Stimulated activated CD4-positive, alpha-beta T cell treated with anti-CD3 and anti-CD28 coated beads, Interleukin-15, amount 100 ng/mL, for 48 hours (primary cell): ENCODE data around the gene LRMDA.
"Not testable (repeated sequence)": the region's sequence is repeated elsewhere in the genome, so short reads cannot be mapped to it uniquely, and the experiment has no call there.

Source experiments
- DNase-seq, 2 donors: peaks; one replicate each; pipeline ENCODE4 v3.0.0-alpha.2; 2020; ENCODE audit warnings: low read depth in 2 of 2

The LRMDA gene

DNA sequence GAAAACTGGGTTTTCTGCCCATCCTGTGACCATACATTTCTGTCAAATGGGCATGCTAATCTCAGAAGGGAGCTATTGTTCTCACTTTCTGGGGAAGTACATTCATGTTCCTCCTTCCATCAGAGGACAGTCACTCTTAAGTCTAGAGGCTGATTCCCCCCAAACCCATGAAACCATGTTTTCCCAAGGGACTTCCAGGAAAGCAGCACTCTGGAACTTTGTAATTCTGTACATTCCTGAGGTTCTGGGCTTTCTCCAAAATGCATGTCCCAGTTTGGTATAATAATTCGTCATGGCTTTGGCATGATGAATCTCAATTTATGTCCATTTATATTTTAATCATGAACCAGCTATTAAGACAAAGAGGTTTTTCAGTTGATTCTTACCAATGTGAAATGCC lies 688.1 kb downstream of the LRMDA start:
- DNase-seq = no peak

DNA sequence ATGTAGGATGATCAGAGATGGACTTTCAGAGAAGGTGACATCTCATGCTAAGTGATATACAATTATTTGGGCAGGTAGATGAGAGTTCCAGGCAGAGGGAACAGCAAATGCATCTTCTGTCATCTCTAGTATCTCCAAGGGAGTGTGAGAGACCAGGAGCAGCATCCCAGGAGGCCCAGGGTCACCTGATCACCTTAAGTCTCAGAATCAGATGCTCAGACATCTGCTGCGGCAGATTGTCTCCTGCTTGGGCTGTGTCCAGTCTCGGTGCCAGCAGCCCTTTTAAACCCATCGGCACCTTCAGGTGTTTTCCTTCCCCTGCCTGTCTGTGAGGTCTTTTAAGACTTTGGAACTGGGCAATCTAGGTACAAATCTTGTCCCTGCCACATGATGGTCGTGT lies 690.6 kb downstream of the LRMDA start:
- DNase-seq = no peak

- no peak for DNase-seq
These were observed 692.9 kb downstream of the LRMDA start for GRCh38 chr10:76124280-76124679.

DNA sequence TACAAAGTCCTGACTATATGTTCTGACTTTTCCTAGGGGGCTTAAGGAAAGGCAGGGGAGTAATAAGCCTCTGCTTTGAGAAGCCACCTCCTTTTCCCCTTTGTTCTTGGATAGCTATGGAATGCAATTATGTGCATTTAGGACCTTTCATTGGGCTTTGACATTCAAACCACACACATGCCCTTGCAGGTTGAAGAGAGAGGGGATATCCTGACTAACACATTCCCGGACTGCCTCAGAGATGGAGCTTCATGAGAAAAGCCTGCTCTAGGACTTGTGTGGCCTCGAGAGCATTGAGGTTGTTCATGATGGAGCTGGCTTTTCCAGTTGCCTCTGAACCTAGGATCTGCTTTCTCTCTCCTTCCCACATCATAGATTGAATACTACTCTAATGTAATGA lies 694.5 kb downstream of the LRMDA start:
- no peak for DNase-seq

GRCh38 chr10:76126607-76127527 lies 695.4 kb downstream of the LRMDA start:
- DNase-seq = no peak

- no peak for DNase-seq
These were observed 696.7 kb downstream of the LRMDA start for GRCh38 chr10:76127984-76128589.

GRCh38 chr10:76129213-76129612 lies 697.8 kb downstream of the LRMDA start:
- no peak for DNase-seq

DNA sequence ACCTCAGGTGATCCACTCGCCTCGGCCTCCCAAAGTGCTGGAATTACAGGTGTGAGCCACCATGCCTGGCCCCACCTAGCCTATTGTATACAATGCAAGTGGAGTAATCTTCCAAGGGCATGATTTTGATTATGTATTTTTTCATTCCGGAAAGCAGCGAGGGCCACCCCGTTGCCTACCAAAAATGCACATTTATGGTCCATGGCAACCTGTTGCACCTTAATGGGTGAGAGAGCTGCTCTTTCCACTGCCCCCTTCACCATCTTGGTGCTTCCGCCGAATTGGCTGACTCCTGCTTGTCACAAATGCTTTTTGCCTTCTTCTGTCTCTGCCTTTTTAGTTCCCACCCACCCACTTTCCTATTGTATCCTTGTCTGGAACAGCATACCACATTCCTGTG lies 699.5 kb downstream of the LRMDA start:
- DNase-seq = no peak

DNA sequence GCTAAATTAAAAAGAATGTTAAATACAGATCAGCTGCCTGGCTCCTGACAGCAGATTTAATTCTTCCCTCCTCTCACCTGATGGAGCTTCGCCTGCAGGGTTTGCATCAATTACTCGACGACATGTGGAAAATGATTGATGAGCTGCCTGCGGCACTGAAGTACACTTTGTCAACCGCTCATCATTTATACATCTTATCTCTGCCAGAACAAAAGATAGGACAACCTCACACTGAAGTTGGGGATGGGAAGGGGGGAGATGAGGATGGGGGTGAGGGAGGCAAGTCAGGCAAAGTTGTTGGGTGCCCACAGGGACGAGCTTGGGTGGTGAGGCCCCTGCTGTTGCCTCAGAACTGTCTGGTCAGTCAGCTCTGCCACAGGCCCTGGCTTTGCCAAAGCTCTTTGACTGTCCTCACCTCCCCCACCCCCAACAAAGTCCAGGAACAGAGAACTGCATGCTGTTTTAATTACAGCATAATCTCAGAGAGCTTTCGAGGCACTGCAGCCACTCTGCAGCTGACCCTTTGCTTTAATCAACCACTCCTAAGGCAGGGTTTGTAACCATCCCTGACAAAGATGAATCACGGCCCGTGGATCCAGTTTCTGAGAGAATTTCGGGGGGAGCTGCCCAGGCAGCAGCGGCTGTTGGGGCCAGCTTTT lies 702.3 kb downstream of the LRMDA start:
- DNase-seq = no peak

DNA sequence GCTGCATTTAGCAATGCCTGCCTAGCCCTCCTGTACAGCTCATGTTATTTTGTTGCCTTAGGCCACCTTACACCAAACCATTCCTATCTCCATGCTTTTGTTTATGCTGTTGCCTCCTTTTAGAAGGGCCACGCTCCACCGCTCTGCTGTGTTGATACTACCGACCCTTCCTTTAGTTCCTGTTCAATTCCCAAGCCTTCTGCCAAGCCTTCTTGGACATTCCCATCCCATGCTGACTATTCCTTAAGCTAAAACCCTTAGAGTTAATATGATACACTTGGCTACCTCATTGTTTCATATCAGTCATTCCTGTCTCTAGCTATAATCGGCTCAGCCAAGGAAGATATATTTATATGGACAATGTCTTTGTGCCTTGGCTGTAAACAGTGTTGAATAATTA lies 705.5 kb downstream of the LRMDA start:
- DNase-seq = no peak

GRCh38 chr10:76138286-76138685 lies 706.9 kb downstream of the LRMDA start:
- DNase-seq = no peak

GRCh38 chr10:76138906-76139305 lies 707.5 kb downstream of the LRMDA start:
- no peak for DNase-seq

GRCh38 chr10:76139431-76139830 lies 708.0 kb downstream of the LRMDA start:
- DNase-seq = no peak

DNA sequence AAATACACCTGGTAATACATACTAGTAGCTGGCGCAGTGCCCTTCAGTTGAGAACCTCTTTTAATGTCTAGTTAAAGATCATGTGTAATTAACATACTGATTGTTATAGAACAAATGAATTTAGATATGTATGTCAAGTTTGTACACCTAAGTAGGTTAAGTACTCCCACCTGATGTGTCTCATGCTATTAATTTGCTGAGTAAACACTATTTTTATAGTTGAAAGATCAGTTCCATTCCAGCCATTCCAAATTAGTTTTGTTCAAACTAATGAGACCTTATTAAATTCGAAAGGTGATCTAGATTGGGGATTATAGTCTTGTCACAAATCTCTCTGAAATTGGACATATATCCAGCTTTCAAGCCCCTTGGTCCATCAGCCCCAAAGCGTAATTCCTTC lies 710.0 kb downstream of the LRMDA start:
- DNase-seq = no peak

GRCh38 chr10:76148217-76148616 lies 716.8 kb downstream of the LRMDA start:
- DNase-seq = not testable (repeated sequence)

DNA sequence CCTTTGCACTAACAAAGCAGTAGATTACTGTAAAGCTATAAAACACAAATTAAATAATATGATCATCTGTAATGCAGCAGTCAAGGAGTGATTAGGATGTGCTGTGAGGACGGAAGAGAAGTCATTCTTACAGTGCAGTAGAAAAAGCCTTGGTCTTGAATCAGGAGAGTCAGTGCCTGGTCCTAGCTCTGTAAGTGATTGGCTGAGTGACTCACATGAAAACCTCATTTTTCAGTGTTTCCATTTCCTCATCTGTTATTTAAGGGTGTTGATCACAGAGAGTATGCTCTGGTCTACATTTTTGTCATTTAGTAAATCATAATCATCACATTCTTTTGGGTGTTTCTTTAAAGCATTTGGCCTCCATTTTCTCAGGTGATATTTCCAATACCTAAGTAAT lies 717.8 kb downstream of the LRMDA start:
- no peak for DNase-seq

- no peak for DNase-seq
These were observed 718.2 kb downstream of the LRMDA start for GRCh38 chr10:76149602-76150138.

DNA sequence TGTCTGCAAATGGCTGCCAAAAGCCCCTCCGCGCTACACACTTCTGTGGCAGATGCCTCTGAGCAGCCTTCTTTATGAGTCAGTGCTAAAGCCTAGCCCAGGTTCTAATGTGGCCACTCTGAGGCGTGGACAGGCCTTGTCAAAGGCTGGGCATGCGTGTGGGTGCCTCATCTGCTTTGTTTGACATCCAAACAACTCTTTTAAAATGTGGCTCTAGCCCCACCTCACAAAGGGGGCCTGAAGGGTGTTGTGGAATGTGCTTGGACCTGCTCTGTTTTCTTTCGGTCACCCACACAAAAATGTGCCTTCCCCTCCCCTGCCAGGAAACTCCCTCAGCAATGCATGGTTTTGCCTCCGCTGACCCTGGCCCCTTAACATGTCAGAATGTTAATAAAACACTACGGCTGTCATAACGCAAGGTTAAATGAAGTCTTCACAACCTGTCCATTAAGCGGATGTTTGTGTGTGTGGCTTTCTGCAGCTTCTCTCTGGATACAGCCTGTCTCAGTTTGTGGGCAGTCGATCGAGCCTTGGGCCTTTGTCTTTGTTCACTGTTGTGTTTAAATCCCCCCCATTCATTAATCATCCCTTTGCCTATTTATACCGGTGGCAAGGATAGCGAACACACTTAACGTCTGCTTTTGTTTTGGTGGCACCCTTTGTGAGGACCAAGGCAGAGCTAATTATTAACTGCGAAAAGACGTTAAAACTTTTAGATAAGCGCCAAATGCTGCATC lies 718.9 kb downstream of the LRMDA start:
- no peak for DNase-seq

DNA sequence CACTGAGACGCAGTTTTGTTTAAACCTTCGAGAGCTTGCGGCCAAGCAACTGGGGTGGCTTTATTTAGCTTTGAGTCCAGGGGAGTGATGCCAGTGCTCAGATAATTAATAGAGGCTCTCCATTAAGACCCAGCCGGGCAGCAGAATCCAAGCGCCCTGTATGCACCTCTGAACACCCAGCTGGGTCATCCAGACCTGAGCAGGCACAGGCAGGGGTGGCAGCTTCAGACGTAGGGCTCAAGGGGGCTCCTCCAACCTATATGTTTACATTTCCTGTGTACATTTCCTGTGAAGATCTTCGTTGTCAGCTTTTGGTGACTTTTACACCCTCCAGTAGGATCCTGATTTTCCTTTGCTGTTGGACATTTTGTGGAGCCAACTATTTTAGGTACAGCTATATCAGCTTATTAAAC lies 719.5 kb downstream of the LRMDA start:
- DNase-seq = no peak

GRCh38 chr10:76152186-76152585 lies 720.8 kb downstream of the LRMDA start:
- no peak for DNase-seq

DNA sequence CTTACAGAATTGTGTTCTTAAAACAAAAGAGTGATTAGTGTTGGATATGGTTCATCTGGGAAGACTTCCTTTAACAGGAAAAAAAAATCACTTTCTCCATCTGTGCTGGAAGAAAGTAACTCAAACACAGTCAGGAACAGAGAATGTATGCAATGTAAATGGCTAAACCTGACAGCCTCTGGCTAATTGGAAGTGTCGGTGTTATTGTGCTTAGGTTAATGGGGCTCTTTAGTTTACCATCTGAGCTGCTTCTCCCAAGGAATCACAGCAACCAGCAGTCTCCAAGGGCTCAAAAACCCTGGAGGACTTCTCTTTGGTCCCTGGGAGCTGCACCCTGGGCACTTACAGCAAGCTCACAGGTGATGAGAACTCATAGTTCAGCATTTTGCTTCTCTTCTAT lies 724.5 kb downstream of the LRMDA start:
- no peak for DNase-seq
